Lower lobe of right lung (tissue), 2 donors: ENCODE measurements around the gene DPP6. TPM values are rescaled to one million over a fixed set of nuclear protein-coding genes. Genes with fewer than 3 reads are reported as not detected.

ENCODE experiments used
- ATAC-seq, 2 donors: fragments of 200-7000 bp; cut with Tn5 transposase; one replicate each; pipeline ENCODE4 v1.9.1; 2020 to 2022; ENCODE audit warnings: mild to moderate bottlenecking in 2 of 2, moderate library complexity in 2 of 2
- DNase-seq: peaks from one replicate; pipeline ENCODE4 v3.0.0-alpha.2; 2020
- H3K27ac ChIP-seq: fragments of 200-600 bp; one replicate; pipeline ENCODE4 v1.8.0; 2022
- H3K27me3 ChIP-seq: fragments of 200-600 bp; one replicate; pipeline ENCODE4 v1.8.0; 2022; ENCODE audit warnings: low read depth
- H3K36me3 ChIP-seq: fragments of 200-600 bp; one replicate; pipeline ENCODE4 v1.8.0; 2022; ENCODE audit warnings: mild to moderate bottlenecking
- H3K4me1 ChIP-seq: fragments of 200-600 bp; one replicate; pipeline ENCODE4 v1.8.0; 2022
- H3K4me3 ChIP-seq: fragments of 200-600 bp; one replicate; pipeline ENCODE4 v1.8.0; 2022; ENCODE audit warnings: mild to moderate bottlenecking
- H3K9me3 ChIP-seq: fragments of 200-600 bp; one replicate; pipeline ENCODE4 v1.8.0; 2022
- intact Hi-C: fragments of 100-400 bp; cut with DNase I; formaldehyde crosslinking; loops from one replicate; pipeline ENCODE4 v1.11.0; 2022
- total RNA-seq: library from RNA; stranded (reverse); fragmentation: NEBNext Ultra II Directional; extraction: Animal tissue kit (Norgen Biotek cat#: 25700); gene quantifications from one replicate; pipeline ENCODE4 v1.2.1, GENCODE V29; 2021
- TF ChIP-seq, protein P1 (sequence below): fragments of 200-600 bp; IDR thresholded peaks from one replicate; pipeline ENCODE4 v1.8.0; 2022; ENCODE audit warnings: antibody characterized with exemption, mild to moderate bottlenecking
- donor health status: DM: no; HTN: yes; CAD: no; lungs with severe emphysema.

DPP6 gene
- total RNA-seq, 1 donor from 2014 or later, result 0.71 TPM

DNA sequence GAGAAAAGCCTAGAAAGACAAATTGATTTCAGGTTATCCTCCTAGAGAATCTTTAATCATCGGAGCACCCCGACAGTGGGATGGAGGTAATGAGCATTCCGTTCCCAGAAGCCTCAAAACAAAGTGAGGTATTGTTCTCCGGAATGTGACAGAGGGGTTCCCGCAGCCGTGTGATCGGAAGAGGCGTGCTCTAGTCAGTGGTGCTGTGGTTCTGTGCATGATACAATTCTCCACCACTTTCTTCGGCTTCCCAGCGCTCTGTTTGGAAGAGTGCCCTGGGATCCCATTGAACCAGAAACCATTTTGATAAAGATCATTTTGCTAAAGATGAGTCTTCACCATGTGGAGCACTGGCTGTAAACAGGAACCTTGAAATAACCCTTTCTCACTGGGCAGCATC lies 516.1 kb downstream of the DPP6 start:
- Histone ChIP-seq H3K27me3 (no peaks in the 10 kb centered on the region), H3K27ac (no peak overlapping the region), H3K4me3 (no peak overlapping the region), H3K4me1 (no peaks in the 10 kb centered on the region), H3K9me3 (no peaks in the 10 kb centered on the region), H3K36me3 (no peaks in the 10 kb centered on the region)
- intact Hi-C loops, result no loop called here
- TF ChIP-seq, protein P1, sequence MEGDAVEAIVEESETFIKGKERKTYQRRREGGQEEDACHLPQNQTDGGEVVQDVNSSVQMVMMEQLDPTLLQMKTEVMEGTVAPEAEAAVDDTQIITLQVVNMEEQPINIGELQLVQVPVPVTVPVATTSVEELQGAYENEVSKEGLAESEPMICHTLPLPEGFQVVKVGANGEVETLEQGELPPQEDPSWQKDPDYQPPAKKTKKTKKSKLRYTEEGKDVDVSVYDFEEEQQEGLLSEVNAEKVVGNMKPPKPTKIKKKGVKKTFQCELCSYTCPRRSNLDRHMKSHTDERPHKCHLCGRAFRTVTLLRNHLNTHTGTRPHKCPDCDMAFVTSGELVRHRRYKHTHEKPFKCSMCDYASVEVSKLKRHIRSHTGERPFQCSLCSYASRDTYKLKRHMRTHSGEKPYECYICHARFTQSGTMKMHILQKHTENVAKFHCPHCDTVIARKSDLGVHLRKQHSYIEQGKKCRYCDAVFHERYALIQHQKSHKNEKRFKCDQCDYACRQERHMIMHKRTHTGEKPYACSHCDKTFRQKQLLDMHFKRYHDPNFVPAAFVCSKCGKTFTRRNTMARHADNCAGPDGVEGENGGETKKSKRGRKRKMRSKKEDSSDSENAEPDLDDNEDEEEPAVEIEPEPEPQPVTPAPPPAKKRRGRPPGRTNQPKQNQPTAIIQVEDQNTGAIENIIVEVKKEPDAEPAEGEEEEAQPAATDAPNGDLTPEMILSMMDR, result no peak
- DNase-seq (no peak), ATAC-seq (no peak)

- Histone ChIP-seq H3K4me3 (no peak overlapping the region), H3K36me3 (no peaks in the 10 kb centered on the region), H3K4me1 (no peaks in the 10 kb centered on the region), H3K27ac (no peak overlapping the region), H3K9me3 (no peaks in the 10 kb centered on the region), H3K27me3 (no peaks in the 10 kb centered on the region)
- intact Hi-C loops, result no loop called here
- DNase-seq (no peak), ATAC-seq (no peak)
- TF ChIP-seq, protein P1, result no peak
These were observed 517.7 kb downstream of the DPP6 start for GRCh38 chr7:154569916-154570315.

GRCh38 chr7:154571772-154572171 lies 519.6 kb downstream of the DPP6 start:
- Histone ChIP-seq H3K9me3 (no peaks in the 10 kb centered on the region), H3K36me3 (no peaks in the 10 kb centered on the region), H3K27me3 (no peaks in the 10 kb centered on the region), H3K4me3 (no peak overlapping the region), H3K4me1 (no peaks in the 10 kb centered on the region), H3K27ac (no peak overlapping the region)
- intact Hi-C loops, result no loop called here
- no peak for DNase-seq
- no peak for ATAC-seq
- TF ChIP-seq, protein P1, result no peak

GRCh38 chr7:154574235-154574634 lies 522.0 kb downstream of the DPP6 start:
- DNase-seq (no peak), ATAC-seq (peak in 1 of 2 donors; percentile 21)
- H3K4me1 ChIP-seq, result no peaks in the 10 kb centered on the region
- no peak overlapping the region for H3K27ac ChIP-seq
- H3K4me3 ChIP-seq, result no peak overlapping the region
- intact Hi-C loops, result no loop called here
- no peaks in the 10 kb centered on the region for H3K9me3 ChIP-seq
- no peaks in the 10 kb centered on the region for H3K36me3 ChIP-seq
- H3K27me3 ChIP-seq, result no peaks in the 10 kb centered on the region
- TF ChIP-seq, protein P1, result no peak

DNA sequence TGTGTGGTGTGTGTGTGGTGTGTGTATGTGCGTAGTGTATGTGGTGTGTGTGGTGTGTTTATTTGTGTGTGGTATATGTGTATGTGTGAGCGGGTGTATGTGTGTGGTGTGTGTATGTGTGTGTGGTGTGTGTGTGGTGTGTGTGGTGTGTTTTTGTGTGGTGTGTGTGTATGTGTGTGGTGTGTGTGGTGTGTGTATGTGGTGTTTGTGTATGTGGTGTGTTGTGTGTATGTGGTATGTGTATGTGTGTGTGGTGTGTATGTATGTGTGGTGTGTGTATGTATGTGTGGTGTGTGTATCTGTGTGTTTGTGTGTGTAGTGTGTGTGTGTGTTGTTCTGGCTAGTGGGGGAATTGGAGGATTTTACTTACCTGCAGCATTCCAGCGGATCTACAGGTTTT lies 523.3 kb downstream of the DPP6 start:
- TF ChIP-seq, protein P1, result no peak
- Histone ChIP-seq H3K27ac (no peak overlapping the region), H3K36me3 (no peaks in the 10 kb centered on the region), H3K27me3 (no peaks in the 10 kb centered on the region), H3K9me3 (no peaks in the 10 kb centered on the region), H3K4me3 (no peak overlapping the region), H3K4me1 (no peaks in the 10 kb centered on the region)
- ATAC-seq (no peak), DNase-seq (no peak)
- intact Hi-C loops, result no loop called here

DNA sequence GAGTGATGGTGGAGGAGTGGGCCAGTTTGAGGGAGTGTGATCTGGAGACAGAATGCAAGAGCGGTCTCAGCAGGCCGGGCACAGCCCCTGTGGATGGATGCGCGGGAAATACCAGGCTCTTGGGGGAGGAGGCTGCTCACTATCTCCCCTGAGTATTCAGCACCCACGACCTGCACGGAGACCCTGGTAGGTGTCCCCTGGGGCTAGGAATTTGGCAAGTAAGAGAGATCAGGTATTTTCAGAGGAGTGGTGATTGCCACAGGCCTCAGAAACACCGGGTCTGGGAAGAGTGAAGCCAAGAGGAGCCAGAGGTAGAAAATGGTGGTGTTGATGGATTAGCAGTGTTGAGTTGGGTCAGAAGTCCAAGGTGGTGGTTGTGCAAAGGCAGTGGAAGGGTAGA lies 524.4 kb downstream of the DPP6 start:
- ATAC-seq (no peak), DNase-seq (no peak)
- Histone ChIP-seq H3K27ac (no peak overlapping the region), H3K27me3 (no peaks in the 10 kb centered on the region), H3K4me3 (no peak overlapping the region), H3K9me3 (no peaks in the 10 kb centered on the region), H3K4me1 (no peaks in the 10 kb centered on the region), H3K36me3 (no peaks in the 10 kb centered on the region)
- intact Hi-C loops, result no loop called here
- TF ChIP-seq, protein P1, result no peak
